ENCODE data around the gene GNAS-AS1. TPM values are rescaled to one million over a fixed set of nuclear protein-coding genes. Genes with fewer than 3 reads are reported as not detected.

The GNAS-AS1 gene
- total and polyA plus RNA-seq, 2 experiments from 2014 or later, result 12.3 to 15.0 TPM

DNA sequence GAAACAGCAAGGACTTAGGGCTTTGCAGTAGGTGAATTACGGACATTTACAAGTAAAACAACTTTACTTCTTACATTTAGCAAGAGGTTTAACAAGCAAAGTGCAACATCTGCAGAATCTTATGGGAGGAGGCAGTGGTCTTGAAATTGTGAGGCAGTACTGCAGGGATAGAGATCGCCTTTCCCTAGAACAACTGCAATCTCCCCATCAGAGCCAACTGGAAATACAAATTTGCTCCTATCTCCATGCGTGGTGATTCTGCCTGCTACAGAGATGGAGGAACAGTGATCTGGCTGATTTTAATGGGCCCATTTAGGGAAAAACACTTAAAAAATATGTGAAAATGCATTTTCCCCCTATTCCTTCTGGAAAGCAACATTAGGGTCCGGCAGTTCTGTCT lies 27.7 kb upstream of the GNAS-AS1 start:
- TF ChIP-seq POLR2AphosphoS5 (IDR thresholded peaks at IDR 0.05; ENCODE audit: low read depth) (no peak), NANOG (IDR thresholded peaks at IDR 0.05; ENCODE audit: borderline replicate concordance) (no peak), EZH2phosphoT487 (IDR thresholded peaks at IDR 0.05; ENCODE audit: unreplicated experiment) (no peak), ZNF331 (CRISPR knock-in tag; IDR thresholded peaks at IDR 0.05; ENCODE audit: low read depth) (no peak), EZH2 (IDR thresholded peaks at IDR 0.05; ENCODE audit: low read depth, unreplicated experiment) (no peak), CREB1 (CRISPR knock-in tag; IDR thresholded peaks at IDR 0.05; ENCODE audit: low read depth) (no peak)
- TF ChIP-seq, protein P1, sequence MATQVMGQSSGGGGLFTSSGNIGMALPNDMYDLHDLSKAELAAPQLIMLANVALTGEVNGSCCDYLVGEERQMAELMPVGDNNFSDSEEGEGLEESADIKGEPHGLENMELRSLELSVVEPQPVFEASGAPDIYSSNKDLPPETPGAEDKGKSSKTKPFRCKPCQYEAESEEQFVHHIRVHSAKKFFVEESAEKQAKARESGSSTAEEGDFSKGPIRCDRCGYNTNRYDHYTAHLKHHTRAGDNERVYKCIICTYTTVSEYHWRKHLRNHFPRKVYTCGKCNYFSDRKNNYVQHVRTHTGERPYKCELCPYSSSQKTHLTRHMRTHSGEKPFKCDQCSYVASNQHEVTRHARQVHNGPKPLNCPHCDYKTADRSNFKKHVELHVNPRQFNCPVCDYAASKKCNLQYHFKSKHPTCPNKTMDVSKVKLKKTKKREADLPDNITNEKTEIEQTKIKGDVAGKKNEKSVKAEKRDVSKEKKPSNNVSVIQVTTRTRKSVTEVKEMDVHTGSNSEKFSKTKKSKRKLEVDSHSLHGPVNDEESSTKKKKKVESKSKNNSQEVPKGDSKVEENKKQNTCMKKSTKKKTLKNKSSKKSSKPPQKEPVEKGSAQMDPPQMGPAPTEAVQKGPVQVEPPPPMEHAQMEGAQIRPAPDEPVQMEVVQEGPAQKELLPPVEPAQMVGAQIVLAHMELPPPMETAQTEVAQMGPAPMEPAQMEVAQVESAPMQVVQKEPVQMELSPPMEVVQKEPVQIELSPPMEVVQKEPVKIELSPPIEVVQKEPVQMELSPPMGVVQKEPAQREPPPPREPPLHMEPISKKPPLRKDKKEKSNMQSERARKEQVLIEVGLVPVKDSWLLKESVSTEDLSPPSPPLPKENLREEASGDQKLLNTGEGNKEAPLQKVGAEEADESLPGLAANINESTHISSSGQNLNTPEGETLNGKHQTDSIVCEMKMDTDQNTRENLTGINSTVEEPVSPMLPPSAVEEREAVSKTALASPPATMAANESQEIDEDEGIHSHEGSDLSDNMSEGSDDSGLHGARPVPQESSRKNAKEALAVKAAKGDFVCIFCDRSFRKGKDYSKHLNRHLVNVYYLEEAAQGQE (IDR thresholded peaks at IDR 0.05; ENCODE audit: unreplicated experiment), result no peak
- Histone ChIP-seq H3K36me3 (ENCODE audit: insufficient read depth) (no peaks in the 10 kb centered on the region), H3K4me1 (ENCODE audit: insufficient read depth) (peaks cover 72% of the 10 kb centered on the region), H3K27me3 (ENCODE audit: insufficient read depth) (no peaks in the 10 kb centered on the region), H3K4me2 (peak overlapping the region; percentile 55), H3F3A (replicated peaks; ENCODE audit: low read depth) (peaks cover 5% of the 10 kb centered on the region; the same call in 1 of the 2 replicates), H4K20me1 (replicated peaks; ENCODE audit: insufficient read depth) (no peaks in the 10 kb centered on the region), H3K79me2 (replicated peaks; ENCODE audit: insufficient read depth) (no peaks in the 10 kb centered on the region), H2AFZ (no peak overlapping the region), H3K9me2 (ENCODE audit: insufficient read depth) (no peaks in the 10 kb centered on the region), H3K27ac (ENCODE audit: low read depth) (peak overlapping the region; percentile 81), H3K4me3 (no peak overlapping the region)
- no peak for ATAC-seq
- Mint-ChIP-seq H3K4me3 (no peak overlapping the region; the same call in 2 of the 3 replicates), H3K4me1 (peaks cover 83% of the 10 kb centered on the region), H3K27ac (no peak overlapping the region), H3K27me3 (ENCODE audit: insufficient read depth, low read depth, poor library complexity) (peaks cover 8% of the 10 kb centered on the region), H3K36me3 (ENCODE audit: low read depth) (peaks cover 22% of the 10 kb centered on the region), H3K9me3 (no peaks in the 10 kb centered on the region)
- DNase-seq (ENCODE audit: low spot score), result no peak

DNA sequence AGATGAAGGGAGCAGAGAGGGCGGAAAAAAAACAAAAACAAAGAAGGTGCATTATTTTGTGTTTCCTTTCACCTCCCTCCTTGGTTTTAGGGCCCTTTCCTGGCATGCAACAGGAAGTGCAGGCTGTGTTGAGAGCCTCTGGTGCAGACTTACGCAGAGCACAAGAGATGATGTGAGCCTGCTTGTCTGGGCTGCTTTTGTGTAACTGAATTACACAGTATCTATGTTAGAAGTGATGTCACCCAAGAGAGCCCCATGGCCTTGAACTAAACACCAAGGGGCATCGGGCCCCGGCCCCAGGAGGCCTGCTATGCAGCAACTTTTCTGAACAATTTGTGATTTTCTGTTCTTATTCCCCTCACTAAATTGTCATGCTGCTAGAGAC lies 27.3 kb upstream of the GNAS-AS1 start:
- H3K79me2 ChIP-seq (replicated peaks; ENCODE audit: insufficient read depth), result no peaks in the 10 kb centered on the region
- TF ChIP-seq ZNF114 (CRISPR knock-in tag; IDR thresholded peaks at IDR 0.05) (no peak), POLR2AphosphoS5 (IDR thresholded peaks at IDR 0.05; ENCODE audit: low read depth) (no peak), ZNF331 (CRISPR knock-in tag; IDR thresholded peaks at IDR 0.05; ENCODE audit: low read depth) (no peak), CREB1 (CRISPR knock-in tag; IDR thresholded peaks at IDR 0.05; ENCODE audit: low read depth) (no peak), EZH2 (IDR thresholded peaks at IDR 0.05; ENCODE audit: low read depth, unreplicated experiment) (no peak), JUNB (IDR thresholded peaks at IDR 0.05; ENCODE audit: unreplicated experiment) (no peak), NANOG (IDR thresholded peaks at IDR 0.05; ENCODE audit: borderline replicate concordance) (no peak)
- TF ChIP-seq, protein P1 (IDR thresholded peaks at IDR 0.05; ENCODE audit: unreplicated experiment), result no peak
- TF ChIP-seq, protein P2, sequence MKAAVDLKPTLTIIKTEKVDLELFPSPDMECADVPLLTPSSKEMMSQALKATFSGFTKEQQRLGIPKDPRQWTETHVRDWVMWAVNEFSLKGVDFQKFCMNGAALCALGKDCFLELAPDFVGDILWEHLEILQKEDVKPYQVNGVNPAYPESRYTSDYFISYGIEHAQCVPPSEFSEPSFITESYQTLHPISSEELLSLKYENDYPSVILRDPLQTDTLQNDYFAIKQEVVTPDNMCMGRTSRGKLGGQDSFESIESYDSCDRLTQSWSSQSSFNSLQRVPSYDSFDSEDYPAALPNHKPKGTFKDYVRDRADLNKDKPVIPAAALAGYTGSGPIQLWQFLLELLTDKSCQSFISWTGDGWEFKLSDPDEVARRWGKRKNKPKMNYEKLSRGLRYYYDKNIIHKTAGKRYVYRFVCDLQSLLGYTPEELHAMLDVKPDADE (IDR thresholded peaks at IDR 0.05), result no peak

More for the DNA sequence above, 27.3 kb upstream of the GNAS-AS1 start:
- Histone ChIP-seq H2AFZ (no peak overlapping the region), H3K27me3 (ENCODE audit: insufficient read depth) (no peaks in the 10 kb centered on the region), H3F3A (replicated peaks; ENCODE audit: low read depth) (peaks cover 5% of the 10 kb centered on the region; the same call in 1 of the 2 replicates), H4K20me1 (replicated peaks; ENCODE audit: insufficient read depth) (no peaks in the 10 kb centered on the region), H3K4me1 (ENCODE audit: insufficient read depth) (peaks cover 71% of the 10 kb centered on the region), H3K9me2 (ENCODE audit: insufficient read depth) (no peaks in the 10 kb centered on the region), H3K4me3 (no peak overlapping the region), H3K27ac (ENCODE audit: low read depth) (peak overlapping the region; percentile 81), H3K36me3 (ENCODE audit: insufficient read depth) (no peaks in the 10 kb centered on the region), H3K4me2 (peak overlapping the region; percentile 55)
- peaks cover 8% of the 10 kb centered on the region for H3K27me3 Mint-ChIP-seq (ENCODE audit: insufficient read depth, low read depth, poor library complexity)
- peaks cover 22% of the 10 kb centered on the region for H3K36me3 Mint-ChIP-seq (ENCODE audit: low read depth)
- peak overlapping the region; percentile 82 for H3K27ac Mint-ChIP-seq
- no peaks in the 10 kb centered on the region for H3K9me3 Mint-ChIP-seq
- peak; percentile 34 for ATAC-seq
- no peak for DNase-seq (ENCODE audit: low spot score)
- peak overlapping the region; percentile 44; the same call in 1 of the 3 replicates for H3K4me3 Mint-ChIP-seq
- peaks cover 78% of the 10 kb centered on the region for H3K4me1 Mint-ChIP-seq
